ENCODE results near the gene PAPSS1.
"Not testable (repeated sequence)": the region's sequence is repeated elsewhere in the genome, so short reads cannot be mapped to it uniquely, and the experiment has no call there.

GRCh38 chr4:107723331-107723730 is 3.3 kb upstream of the PAPSS1 start:
- not testable (repeated sequence) for TF ChIP-seq CTCF (IDR thresholded peaks at IDR 0.05 in 8 of 11, conservative IDR thresholded peaks at IDR 0.05 in 3 of 11); POLR2AphosphoS5 (IDR thresholded peaks at IDR 0.05)
